Measurements from ENCODE around the gene ZAR1L.

GRCh38 chr13:32253911-32254399 lies 61.2 kb downstream of the ZAR1L start:
- TF ChIP-seq EP300 (IDR thresholded peaks at IDR 0.05) (peak in 1 of 4 donors; percentile 3), CTCF (IDR thresholded peaks at IDR 0.05) (no peak), POLR2A (IDR thresholded peaks at IDR 0.05) (peak in 1 of 4 donors; percentile 57)
